ENCODE data around the gene OTUB1. TPM values are rescaled to one million over a fixed set of nuclear protein-coding genes. Genes with fewer than 3 reads are reported as not detected.

Gene OTUB1
- polyA plus RNA-seq, 3 donors = 35.3 to 62.4 (median 50.5) TPM

GRCh38 chr11:64000740-64001483 is 14.7 kb downstream of the OTUB1 start:
- WGBS, 3 donors = 13 to 42% (median 17%) methylated on average over 55 to 60 of the region's 60 CpGs
- no peak overlapping the region for H3K27ac ChIP-seq (ENCODE audit: low read depth, low read length)

- 37 to 64% (median 38%) methylated on average over 23 of the region's 23 CpGs for WGBS, 3 donors
- no peak overlapping the region for H3K27ac ChIP-seq (ENCODE audit: low read depth, low read length)
Observed at GRCh38 chr11:64001484-64002420, 15.5 kb downstream of the OTUB1 start.

GRCh38 chr11:64003807-64004589 is 17.8 kb downstream of the OTUB1 start:
- WGBS, 3 donors = 56 to 73% (median 58%) methylated on average over 23 of the region's 23 CpGs

GRCh38 chr11:64004590-64004984 is 18.3 kb downstream of the OTUB1 start:
- no peak overlapping the region for H3K27ac ChIP-seq (ENCODE audit: low read depth, low read length)
- 74 to 80% (median 79%) methylated on average over 4 of the region's 4 CpGs for WGBS, 3 donors

More at GRCh38 chr11:64003807-64004589, 17.8 kb downstream of the OTUB1 start:
- H3K27ac ChIP-seq (ENCODE audit: low read depth, low read length) = no peak overlapping the region

- no peak overlapping the region for H3K27ac ChIP-seq (ENCODE audit: low read depth, low read length)
- WGBS, 3 donors = 88 to 91% (median 91%) methylated on average over 4 of the region's 4 CpGs
Observed at GRCh38 chr11:64005691-64006090, 19.5 kb downstream of the OTUB1 start.

- H3K27ac ChIP-seq (ENCODE audit: low read depth, low read length) = no peak overlapping the region
- 70 to 77% (median 74%) methylated on average over 12 of the region's 12 CpGs for WGBS, 3 donors
Observed at GRCh38 chr11:64006398-64006797, 20.2 kb downstream of the OTUB1 start.

- H3K27ac ChIP-seq (ENCODE audit: low read depth, low read length) = no peak overlapping the region
Observed at GRCh38 chr11:64007160-64007628, 21.0 kb downstream of the OTUB1 start.

GRCh38 chr11:64007629-64008282 is 21.5 kb downstream of the OTUB1 start:
- no peak overlapping the region for H3K27ac ChIP-seq (ENCODE audit: low read depth, low read length)
- 3 to 4% (median 3%) methylated on average over 38 to 40 of the region's 40 CpGs for WGBS, 3 donors

More at GRCh38 chr11:64007160-64007628, 21.0 kb downstream of the OTUB1 start:
- WGBS, 3 donors = 2 to 21% (median 3%) methylated on average over 26 to 27 of the region's 27 CpGs

GRCh38 chr11:64008283-64008913 is 22.2 kb downstream of the OTUB1 start:
- WGBS, 3 donors = 87 to 92% (median 90%) methylated on average over 25 to 26 of the region's 26 CpGs
- no peak overlapping the region for H3K27ac ChIP-seq (ENCODE audit: low read depth, low read length)

- WGBS, 3 donors = 77 to 93% (median 93%) methylated on average over 18 of the region's 18 CpGs
- H3K27ac ChIP-seq (ENCODE audit: low read depth, low read length) = no peak overlapping the region
Observed at GRCh38 chr11:64008914-64009633, 22.8 kb downstream of the OTUB1 start.

- no peak overlapping the region for H3K27ac ChIP-seq (ENCODE audit: low read depth, low read length)
- WGBS, 3 donors = 94 to 98% (median 95%) methylated on average over 8 of the region's 8 CpGs
Observed at GRCh38 chr11:64009710-64010109, 23.5 kb downstream of the OTUB1 start.

GRCh38 chr11:64010783-64011182 is 24.5 kb downstream of the OTUB1 start:
- WGBS, 3 donors = 93 to 100% (median 97%) methylated on average over 2 of the region's 2 CpGs

GRCh38 chr11:64011371-64011770 is 25.1 kb downstream of the OTUB1 start:
- 72 to 93% (median 93%) methylated on average over 8 of the region's 8 CpGs for WGBS, 3 donors
- H3K27ac ChIP-seq (ENCODE audit: low read depth, low read length) = no peak overlapping the region

More at GRCh38 chr11:64010783-64011182, 24.5 kb downstream of the OTUB1 start:
- H3K27ac ChIP-seq (ENCODE audit: low read depth, low read length) = no peak overlapping the region

- H3K27ac ChIP-seq (ENCODE audit: low read depth, low read length) = no peak overlapping the region
- 92 to 94% (median 93%) methylated on average over 16 of the region's 16 CpGs for WGBS, 3 donors
Observed at GRCh38 chr11:64013141-64013896, 27.1 kb downstream of the OTUB1 start.

GRCh38 chr11:64014356-64014755 is 28.1 kb downstream of the OTUB1 start:
- H3K27ac ChIP-seq (ENCODE audit: low read depth, low read length) = no peak overlapping the region
- WGBS, 3 donors = 86 to 89% (median 87%) methylated on average over 11 of the region's 11 CpGs

GRCh38 chr11:64015510-64015909 is 29.3 kb downstream of the OTUB1 start:
- no peak overlapping the region for H3K27ac ChIP-seq (ENCODE audit: low read depth, low read length)
- 87 to 95% (median 91%) methylated on average over 20 of the region's 20 CpGs for WGBS, 3 donors

Data from adipose tissue (tissue), 3 donors.